Measurements from ENCODE around the gene KIF2A.
A peak's percentile ranks its signal among the peaks of the same experiment; 100 is the strongest.

KIF2A gene

GRCh38 chr5:62296998-62297397 is 9.0 kb upstream of the KIF2A start:
- DNase-seq = no peak

DNA sequence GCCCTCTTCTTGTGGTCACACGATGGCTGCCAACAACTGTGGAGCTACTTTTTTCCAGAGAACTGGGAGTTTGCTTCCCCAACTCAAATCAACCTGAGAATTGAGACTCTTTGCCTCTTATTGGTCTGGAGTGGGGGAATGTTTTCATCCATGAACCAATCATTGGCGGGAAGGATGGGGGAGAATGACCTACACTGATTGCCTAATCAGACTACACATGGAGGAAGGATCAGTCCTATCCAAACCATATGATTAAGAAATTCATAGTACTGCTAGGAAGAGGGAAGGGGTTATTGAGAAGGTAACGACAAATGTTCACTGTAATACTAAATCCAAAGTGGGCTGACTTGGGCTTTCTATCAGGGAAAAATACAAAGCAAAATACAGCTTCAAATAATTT is 7.9 kb upstream of the KIF2A start:
- no peak for DNase-seq

GRCh38 chr5:62299101-62299500 is 6.9 kb upstream of the KIF2A start:
- no peak for DNase-seq

DNA sequence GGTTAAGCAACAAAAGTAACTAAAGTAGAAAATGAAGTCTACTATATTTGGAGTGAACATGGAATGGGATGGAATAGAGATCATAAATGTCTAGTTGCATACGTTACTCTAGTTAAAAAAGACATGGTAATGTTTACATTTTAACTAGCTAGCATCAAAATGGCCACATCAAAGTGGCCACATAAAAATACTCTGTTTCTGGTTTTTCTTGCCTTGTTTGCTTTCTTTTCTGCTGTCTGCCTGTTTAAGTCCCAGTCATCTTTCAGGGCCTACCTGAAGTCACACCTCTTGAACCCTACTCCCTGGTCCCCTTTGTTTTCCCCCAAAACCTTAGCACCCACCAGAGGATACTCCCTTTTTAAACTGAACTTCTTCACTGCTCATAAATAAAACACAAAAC is 6.4 kb upstream of the KIF2A start:
- DNase-seq = no peak

DNA sequence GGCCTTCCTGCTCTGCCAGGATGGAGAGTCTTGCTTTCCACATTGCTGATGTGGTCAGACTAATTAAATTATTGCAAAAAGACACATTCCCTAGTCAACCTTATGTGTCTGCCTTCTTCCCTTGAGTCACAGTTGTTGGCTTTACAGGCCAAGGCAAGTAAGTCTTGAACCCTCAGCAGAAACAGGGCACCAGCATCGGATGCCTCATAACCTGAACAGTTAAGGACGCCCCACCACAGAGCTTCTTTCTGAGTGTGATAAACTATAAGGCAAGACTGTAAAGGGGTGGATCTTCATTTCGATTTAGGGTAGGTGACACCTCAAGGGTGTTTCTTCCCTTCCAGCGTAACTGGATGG is 670 bp upstream of the KIF2A start:
- no peak for DNase-seq

DNA sequence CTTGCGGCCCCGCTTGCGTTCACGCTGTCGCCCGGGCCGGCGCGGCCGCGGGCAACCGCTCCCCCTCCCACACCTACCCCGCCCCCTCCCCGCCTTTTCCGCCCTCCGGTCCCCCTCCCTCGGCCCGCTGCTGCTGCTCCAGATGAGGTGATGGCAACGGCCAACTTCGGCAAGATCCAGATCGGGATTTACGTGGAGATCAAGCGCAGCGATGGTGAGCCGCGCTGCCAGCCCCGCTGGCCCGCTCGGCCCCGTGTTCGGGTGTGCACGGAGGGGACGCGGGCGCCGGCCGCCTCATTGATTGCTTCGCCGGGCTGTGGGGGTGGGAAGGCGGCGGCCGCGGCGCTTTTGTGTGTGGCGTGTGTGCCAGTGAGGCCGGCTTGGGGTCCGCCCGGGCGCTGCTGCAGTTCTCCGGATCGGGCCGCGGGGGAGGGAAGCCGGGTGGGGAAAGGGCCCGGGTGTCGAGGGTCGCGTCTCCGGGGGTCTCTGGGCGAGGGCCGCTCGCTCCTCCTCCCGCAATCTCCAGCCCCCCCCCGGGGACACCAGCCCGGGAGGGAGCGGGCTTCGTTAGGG is 403 bp downstream of the KIF2A start:
- DNase-seq = peak; percentile 46

DNA sequence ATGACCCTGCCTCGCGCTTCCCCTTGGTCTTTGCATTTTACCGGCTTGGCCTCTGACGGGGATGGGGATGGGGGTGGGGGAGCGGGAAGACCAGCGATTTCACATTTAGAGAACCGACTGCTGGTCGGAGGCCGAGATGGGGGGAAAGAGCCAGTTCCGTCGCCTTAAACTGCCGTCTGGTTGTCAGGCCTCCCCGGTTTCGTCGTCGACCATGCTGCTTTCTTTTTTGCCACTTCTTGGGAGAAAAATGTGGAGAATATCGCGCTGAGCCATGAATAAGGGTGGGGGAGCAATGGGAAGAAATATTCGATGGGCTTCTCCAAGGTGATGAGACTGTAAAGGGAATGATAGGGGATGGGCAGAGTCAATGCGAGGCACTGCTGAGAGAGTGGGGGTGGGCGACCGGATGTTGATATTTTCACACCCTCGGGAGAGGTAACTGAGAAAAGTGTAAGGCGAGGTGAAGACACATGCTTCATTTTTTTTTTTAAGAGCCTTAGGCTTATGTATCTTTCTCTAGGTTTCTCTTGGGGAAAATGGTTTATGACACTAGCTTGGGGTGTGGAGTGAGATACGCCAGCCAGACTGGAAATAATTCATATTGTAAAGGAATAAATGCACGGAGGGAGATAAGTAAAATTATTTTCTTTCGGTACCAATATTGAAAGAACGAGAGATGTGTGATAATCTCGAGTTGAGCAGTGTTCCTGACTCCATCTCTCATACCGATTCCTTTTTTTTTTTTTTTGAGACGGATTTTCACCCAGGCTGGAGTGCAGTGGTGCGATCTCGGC is 1.1 kb downstream of the KIF2A start:
- DNase-seq = no peak

GRCh38 chr5:62308439-62308838 is 2.4 kb downstream of the KIF2A start:
- DNase-seq = no peak

- no peak for DNase-seq
These were observed 3.1 kb downstream of the KIF2A start for GRCh38 chr5:62309107-62309506.

- no peak for DNase-seq
These were observed 4.6 kb downstream of the KIF2A start for GRCh38 chr5:62310426-62311143.

DNA sequence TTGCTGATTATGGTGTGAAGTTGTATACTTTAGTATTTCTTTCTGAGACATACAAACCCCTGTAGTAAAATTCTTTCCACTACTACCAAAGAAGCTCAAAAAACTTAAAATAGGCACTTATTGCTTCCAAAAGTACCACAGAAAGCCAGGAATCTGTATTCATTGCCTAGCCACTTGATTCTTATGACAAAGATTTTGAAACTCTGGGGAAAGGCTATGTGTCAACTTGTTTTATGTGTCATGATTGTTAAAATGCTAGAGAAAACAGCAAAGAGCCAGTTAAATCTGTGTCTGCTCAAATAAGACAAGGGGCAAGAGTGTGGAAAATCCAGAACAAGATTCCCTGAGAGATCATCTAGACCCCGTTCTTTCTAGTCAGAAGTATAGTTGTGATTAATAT is 6.0 kb downstream of the KIF2A start:
- DNase-seq = no peak

- no peak for DNase-seq
These were observed 6.7 kb downstream of the KIF2A start for GRCh38 chr5:62312674-62313073.

- no peak for DNase-seq
These were observed 8.3 kb downstream of the KIF2A start for GRCh38 chr5:62314213-62314830.

- DNase-seq = no peak
These were observed 9.6 kb downstream of the KIF2A start for GRCh38 chr5:62315376-62316175.

DNA sequence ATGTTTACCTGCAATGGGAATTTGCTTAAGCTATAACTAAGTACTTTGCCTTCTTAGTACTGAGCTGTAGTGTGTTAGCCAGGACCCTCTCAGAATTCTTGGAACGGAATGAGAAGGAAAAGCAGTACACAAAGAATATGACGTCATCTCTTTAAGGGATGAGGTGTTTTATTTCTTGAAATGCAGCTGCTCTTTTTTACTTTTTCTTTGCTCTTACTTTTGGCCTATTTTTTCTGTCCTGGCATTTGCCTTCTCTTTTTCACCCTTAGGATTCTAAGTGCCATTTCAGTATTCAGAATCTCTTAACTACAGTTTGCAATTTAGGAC is 10.1 kb downstream of the KIF2A start:
- no peak for DNase-seq

- DNase-seq = no peak
These were observed 11.8 kb downstream of the KIF2A start for GRCh38 chr5:62317810-62318209.

GRCh38 chr5:62322484-62322883 is 16.5 kb downstream of the KIF2A start:
- DNase-seq = no peak

GRCh38 chr5:62326302-62326701 is 20.3 kb downstream of the KIF2A start:
- no peak for DNase-seq

DNA sequence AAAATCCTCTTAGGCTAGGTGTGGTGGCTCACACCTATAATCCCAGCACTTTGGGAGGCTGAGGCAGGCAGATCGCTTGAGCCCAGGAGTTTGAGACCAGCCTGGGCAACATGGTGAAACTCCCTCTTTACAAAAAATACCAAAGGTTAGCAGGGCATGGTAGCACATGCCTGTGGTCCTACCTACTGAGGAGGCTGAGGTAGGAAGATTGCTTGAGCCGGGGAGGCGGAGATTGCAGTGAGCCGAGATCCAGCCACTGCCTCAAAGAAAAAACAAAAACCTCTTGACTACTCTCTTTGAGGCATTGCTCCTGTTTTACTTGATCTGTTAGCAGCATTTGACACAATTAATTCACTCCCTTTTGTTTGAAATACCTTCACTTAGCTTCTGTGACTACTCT is 20.7 kb downstream of the KIF2A start:
- no peak for DNase-seq

DNA sequence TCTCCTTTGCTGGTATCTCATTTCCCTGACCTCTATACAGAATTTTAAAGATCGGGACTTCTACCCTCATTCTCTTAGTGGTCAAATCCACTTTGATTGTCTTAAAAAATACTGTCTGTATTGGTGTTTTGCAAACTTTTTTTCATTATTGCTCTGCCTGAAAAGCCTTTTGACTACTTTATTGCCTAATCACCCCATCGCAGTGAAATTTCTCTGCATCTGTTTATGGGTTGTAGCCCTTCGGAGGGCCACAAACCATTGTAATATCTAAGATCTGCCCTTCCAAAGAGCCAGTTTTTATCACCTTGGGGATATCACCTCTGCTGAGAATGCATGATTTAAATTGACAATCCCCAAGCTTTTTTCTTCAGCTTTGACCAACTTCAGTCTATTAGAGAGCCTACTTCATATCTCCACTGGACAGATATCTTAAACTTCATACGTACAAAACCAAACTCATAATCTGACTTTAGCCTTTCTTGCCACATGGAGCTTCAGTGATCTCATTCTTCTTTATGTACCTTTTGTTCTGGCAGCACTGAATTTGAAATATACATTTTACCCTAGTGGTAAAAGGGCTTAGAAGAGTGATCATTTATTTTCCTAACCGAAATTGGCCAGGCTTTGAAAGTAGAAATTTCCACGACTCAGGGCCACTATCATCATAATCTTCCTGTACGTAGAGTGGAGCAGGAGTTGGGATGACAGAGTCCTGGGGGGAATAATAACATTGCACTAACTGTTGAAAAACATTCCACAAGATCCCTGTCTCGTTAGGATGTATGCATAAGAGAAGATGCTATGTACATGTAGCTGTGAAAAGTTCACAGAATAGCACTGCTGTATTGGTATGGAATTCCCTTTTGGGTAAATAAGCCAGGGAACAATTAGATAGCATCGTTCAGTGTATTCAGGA is 21.4 kb downstream of the KIF2A start:
- no peak for DNase-seq

- DNase-seq = no peak
These were observed 22.9 kb downstream of the KIF2A start for GRCh38 chr5:62328772-62329491.

Measured in NCI-H526 treated with DMSO at 0.1 percent for 48 hours (cell line).